GM13976 (cell line): ENCODE data around the gene S100A10.

Experiments
- DNase-seq: peaks from one replicate; pipeline ENCODE4 v3.0.0; 2012; ENCODE audit warnings: low spot score
- in situ Hi-C: fragments of 300-500 bp; cut with MboI; formaldehyde crosslinking; loops from one replicate; pipeline ENCODE4 v1.12.0; 2022; ENCODE audit warnings: low sequenced_read_pairs, mixed read lengths, inconsistent platforms; ENCODE audit not compliant: unreplicated experiment
- TF ChIP-seq, protein P1 (sequence below): IDR thresholded peaks from 2 replicates; pipeline ENCODE4 v1.5.1; 2012; ENCODE audit warnings: borderline replicate concordance, mild to moderate bottlenecking; ENCODE audit not compliant: insufficient read depth; ENCODE audit errors: extremely low read depth, missing control alignments, control extremely low read depth

S100A10 gene

GRCh38 chr1:151989211-151989862 is 4.3 kb downstream of the S100A10 start:
- in situ Hi-C loops, result no loop called here
- TF ChIP-seq, protein P1, sequence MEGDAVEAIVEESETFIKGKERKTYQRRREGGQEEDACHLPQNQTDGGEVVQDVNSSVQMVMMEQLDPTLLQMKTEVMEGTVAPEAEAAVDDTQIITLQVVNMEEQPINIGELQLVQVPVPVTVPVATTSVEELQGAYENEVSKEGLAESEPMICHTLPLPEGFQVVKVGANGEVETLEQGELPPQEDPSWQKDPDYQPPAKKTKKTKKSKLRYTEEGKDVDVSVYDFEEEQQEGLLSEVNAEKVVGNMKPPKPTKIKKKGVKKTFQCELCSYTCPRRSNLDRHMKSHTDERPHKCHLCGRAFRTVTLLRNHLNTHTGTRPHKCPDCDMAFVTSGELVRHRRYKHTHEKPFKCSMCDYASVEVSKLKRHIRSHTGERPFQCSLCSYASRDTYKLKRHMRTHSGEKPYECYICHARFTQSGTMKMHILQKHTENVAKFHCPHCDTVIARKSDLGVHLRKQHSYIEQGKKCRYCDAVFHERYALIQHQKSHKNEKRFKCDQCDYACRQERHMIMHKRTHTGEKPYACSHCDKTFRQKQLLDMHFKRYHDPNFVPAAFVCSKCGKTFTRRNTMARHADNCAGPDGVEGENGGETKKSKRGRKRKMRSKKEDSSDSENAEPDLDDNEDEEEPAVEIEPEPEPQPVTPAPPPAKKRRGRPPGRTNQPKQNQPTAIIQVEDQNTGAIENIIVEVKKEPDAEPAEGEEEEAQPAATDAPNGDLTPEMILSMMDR, result no peak
- no peak for DNase-seq

DNA sequence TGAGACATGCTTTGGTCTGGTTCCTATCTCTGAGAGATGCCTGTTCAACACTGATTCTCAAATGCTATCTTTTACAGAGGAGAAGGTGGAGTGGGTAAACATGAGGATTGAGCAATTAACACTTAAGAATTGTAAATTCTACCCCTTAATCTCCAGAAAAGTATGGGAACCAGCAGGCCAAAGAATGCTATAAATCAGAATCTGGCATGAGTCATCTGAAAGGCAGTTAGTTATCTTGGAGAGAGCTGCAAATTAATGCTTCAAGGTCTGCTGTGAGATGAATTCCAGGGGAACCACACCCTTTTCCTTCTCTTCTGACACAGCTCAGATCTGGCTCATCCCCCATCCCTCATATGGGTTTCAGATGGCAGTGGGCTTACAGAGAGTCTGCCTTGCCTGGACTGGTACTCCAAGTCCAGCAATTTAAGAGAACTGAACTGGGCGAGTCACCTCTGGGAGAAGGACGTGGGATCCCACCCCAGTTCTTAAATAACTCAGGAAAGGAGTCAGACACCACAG is 5.2 kb downstream of the S100A10 start:
- in situ Hi-C loops, result no loop called here
- TF ChIP-seq, protein P1, result no peak
- no peak for DNase-seq

DNA sequence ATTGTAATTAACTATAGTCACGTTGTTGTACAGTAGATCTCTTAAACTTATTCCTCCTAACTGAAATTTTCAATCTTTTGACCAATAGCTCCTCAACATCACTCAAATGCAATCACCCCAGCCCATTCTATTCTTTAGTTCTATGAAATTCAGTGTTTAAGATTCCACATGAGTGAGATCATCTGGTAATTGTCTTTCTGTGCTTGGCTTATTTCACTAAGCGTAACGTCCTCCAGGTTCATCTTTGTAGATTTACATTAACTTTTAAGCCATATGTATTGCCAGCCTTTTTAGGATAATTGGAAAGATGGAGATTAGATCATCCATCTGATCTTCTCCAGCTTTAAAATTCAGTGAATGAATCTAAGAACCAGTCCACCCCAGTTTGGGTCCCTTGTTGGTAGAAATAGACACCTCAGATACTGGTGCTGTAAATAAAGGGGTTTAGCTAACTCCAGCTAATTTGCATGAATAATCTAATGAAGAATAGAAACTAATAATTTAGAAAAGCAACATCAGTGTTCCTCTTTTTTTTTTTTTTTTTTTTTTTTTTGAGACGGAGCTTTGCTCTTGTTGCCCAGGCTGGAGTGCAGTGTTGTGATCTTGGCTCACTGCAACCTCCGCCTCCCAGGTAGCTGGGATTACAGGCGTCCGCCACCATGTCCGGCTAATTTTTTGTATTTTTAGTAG is 7.0 kb downstream of the S100A10 start:
- TF ChIP-seq, protein P1, result no peak
- in situ Hi-C loops, result no loop called here
- no peak for DNase-seq

GRCh38 chr1:151985768-151986167 is 7.9 kb downstream of the S100A10 start:
- TF ChIP-seq, protein P1, result no peak
- in situ Hi-C loops, result no loop called here
- DNase-seq, result no peak

DNA sequence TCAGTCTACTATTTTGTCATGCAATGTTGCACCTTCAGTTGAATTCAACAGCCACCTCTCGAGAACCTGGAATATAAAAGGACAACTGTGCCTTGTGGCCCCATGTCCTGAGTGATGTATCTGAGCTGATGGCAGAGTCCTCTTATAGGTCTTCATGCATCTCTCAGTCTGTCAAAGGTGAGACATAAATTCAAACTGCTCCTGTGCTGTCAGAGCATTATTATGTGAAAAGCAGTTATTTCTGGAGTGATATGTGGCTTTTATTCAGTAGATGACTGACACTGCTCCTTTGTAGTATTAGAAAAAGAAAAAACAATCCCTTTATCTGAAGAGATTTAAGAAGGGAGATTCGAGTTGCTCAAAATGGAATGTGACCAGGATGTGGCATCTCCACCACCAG is 8.4 kb downstream of the S100A10 start:
- TF ChIP-seq, protein P1, result no peak
- no peak for DNase-seq
- in situ Hi-C loops, result no loop called here

GRCh38 chr1:151984313-151984956 is 9.2 kb downstream of the S100A10 start:
- peak; percentile 72 for DNase-seq

More at GRCh38 chr1:151984313-151984956, 9.2 kb downstream of the S100A10 start:
- in situ Hi-C loops, result no loop called here
- TF ChIP-seq, protein P1, result no peak
